HG02852 (cell line): ENCODE measurements around the gene STKLD1.
"Not testable (repeated sequence)": the region's sequence is repeated elsewhere in the genome, so short reads cannot be mapped to it uniquely, and the experiment has no call there.

Experiments used
- ATAC-seq: cut with Tn5 transposase; IDR thresholded peaks from one replicate; pipeline ENCODE4 v1.9.1; 2021; ENCODE audit warnings: mild to moderate bottlenecking, moderate library complexity; ENCODE audit not compliant: unreplicated experiment

STKLD1 gene

GRCh38 chr9:133375724-133376654, at the start of gene STKLD1, which contains the start of gene SURF4:
TSS of gene STKLD1 (plus strand) at chr9:133376366. CDS start at chr9:133376474, 108 bp downstream.
TSS of gene SURF4 (minus strand) at chr9:133376060. CDS start at chr9:133375969, 91 bp downstream.
- ATAC-seq, result peak; percentile 80

- not testable (repeated sequence) for ATAC-seq
These were observed 49.1 kb upstream of the STKLD1 start for GRCh38 chr9:133327021-133327420.

GRCh38 chr9:133327834-133328484, 48.2 kb upstream of the STKLD1 start:
- no peak for ATAC-seq

- not testable (repeated sequence) for ATAC-seq
These were observed 46.6 kb upstream of the STKLD1 start for GRCh38 chr9:133329306-133330156.

GRCh38 chr9:133331221-133331620, 44.9 kb upstream of the STKLD1 start:
- no peak for ATAC-seq

GRCh38 chr9:133331641-133332380, 44.4 kb upstream of the STKLD1 start:
- ATAC-seq, result no peak

- no peak for ATAC-seq
These were observed 43.8 kb upstream of the STKLD1 start for GRCh38 chr9:133332381-133332730.

GRCh38 chr9:133333011-133333410, 43.2 kb upstream of the STKLD1 start:
- ATAC-seq, result no peak

GRCh38 chr9:133333566-133333965, 42.6 kb upstream of the STKLD1 start:
- no peak for ATAC-seq

GRCh38 chr9:133334161-133334560, 42.0 kb upstream of the STKLD1 start:
- ATAC-seq, result no peak

GRCh38 chr9:133334888-133335287, 41.3 kb upstream of the STKLD1 start:
- not testable (repeated sequence) for ATAC-seq

- ATAC-seq, result peak; percentile 78
These were observed 40.0 kb upstream of the STKLD1 start, which contains the start of gene SURF6 for GRCh38 chr9:133335924-133336811. TSS of gene SURF6 (minus strand) at chr9:133336188. CDS start at chr9:133336132, 56 bp downstream.

GRCh38 chr9:133339641-133340040, 36.5 kb upstream of the STKLD1 start:
- no peak for ATAC-seq

- ATAC-seq, result no peak
These were observed 35.9 kb upstream of the STKLD1 start for GRCh38 chr9:133340256-133340655.

- ATAC-seq, result no peak
These were observed 35.2 kb upstream of the STKLD1 start for GRCh38 chr9:133340916-133341315.

GRCh38 chr9:133341369-133342068, 34.6 kb upstream of the STKLD1 start:
- ATAC-seq, result no peak

- ATAC-seq, result no peak
These were observed 34.1 kb upstream of the STKLD1 start for GRCh38 chr9:133342069-133342406.

GRCh38 chr9:133342570-133342969, 33.6 kb upstream of the STKLD1 start:
- ATAC-seq, result no peak

GRCh38 chr9:133344071-133344470, 32.1 kb upstream of the STKLD1 start:
- ATAC-seq, result no peak
